Vagina (tissue), 2 donors: ENCODE measurements around the gene LRRFIP1.

Source experiments
- POLR2A ChIP-seq, 2 donors: fragments of 450-650 bp; IDR thresholded peaks; one replicate each; pipeline ENCODE4 v1.6.1; 2017; ENCODE audit warnings: antibody characterized with exemption in 2 of 2, mild to moderate bottlenecking in 2 of 2, moderate library complexity in 2 of 2
- POLR2AphosphoS5 ChIP-seq, 2 donors: sonication (generic); formaldehyde crosslinking; IDR thresholded peaks; one replicate each; pipeline ENCODE4 v1.9.0; 2017; ENCODE audit warnings: antibody characterized with exemption in 2 of 2, mild to moderate bottlenecking in 2 of 2, low read depth in 1 of 2; ENCODE audit not compliant: insufficient read depth in 1 of 2
- TF ChIP-seq, protein P1 (sequence below), 3 experiments: fragments of 450-650 bp in 2 of 3; fragments of 200-600 bp in 1 of 3; sonication (generic) in 1 of 3; IDR thresholded peaks; one replicate each; pipeline ENCODE4 v1.5.1; 2017 to 2019; ENCODE audit warnings: antibody characterized with exemption in 3 of 3, mild to moderate bottlenecking in 2 of 3, moderate library complexity in 2 of 3

DNA sequence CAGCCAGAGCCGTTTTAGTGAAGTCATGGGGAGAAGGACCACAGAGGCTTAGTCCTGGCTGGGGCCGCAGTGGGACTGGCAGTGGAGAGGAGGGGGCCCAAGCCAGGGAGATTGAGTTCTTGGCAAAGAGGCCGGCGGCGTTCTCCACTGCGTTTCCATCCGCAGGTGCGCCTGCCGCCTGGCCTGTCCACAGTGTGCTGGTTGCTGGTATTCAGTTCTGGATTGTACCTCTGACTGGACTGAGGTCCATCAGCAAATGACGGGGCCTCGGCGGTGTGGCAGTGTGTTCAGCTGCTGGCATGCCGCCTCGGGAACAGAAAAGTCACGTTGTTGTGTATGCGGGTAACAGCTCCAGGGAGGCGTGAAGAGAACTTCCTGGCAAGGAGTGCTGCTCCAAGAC is 36.8 kb downstream of the LRRFIP1 start:
- TF ChIP-seq, protein P1, sequence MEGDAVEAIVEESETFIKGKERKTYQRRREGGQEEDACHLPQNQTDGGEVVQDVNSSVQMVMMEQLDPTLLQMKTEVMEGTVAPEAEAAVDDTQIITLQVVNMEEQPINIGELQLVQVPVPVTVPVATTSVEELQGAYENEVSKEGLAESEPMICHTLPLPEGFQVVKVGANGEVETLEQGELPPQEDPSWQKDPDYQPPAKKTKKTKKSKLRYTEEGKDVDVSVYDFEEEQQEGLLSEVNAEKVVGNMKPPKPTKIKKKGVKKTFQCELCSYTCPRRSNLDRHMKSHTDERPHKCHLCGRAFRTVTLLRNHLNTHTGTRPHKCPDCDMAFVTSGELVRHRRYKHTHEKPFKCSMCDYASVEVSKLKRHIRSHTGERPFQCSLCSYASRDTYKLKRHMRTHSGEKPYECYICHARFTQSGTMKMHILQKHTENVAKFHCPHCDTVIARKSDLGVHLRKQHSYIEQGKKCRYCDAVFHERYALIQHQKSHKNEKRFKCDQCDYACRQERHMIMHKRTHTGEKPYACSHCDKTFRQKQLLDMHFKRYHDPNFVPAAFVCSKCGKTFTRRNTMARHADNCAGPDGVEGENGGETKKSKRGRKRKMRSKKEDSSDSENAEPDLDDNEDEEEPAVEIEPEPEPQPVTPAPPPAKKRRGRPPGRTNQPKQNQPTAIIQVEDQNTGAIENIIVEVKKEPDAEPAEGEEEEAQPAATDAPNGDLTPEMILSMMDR (IDR thresholded peaks at IDR 0.05) = no peak
- TF ChIP-seq POLR2A (IDR thresholded peaks at IDR 0.05) = no peak
- TF ChIP-seq POLR2AphosphoS5 (IDR thresholded peaks at IDR 0.05; ENCODE audit: insufficient read depth in 1 of 2, low read depth in 1 of 2) = no peak
